Type B pancreatic cell (in vitro differentiated cells): ENCODE results near the gene TBL1Y. TPM values are rescaled to one million over a fixed set of nuclear protein-coding genes. Genes with fewer than 3 reads are reported as not detected.

ENCODE experiments used
- DNase-seq: peaks from one replicate; pipeline ENCODE4 v3.0.0; 2021; ENCODE audit warnings: mixed read lengths; ENCODE audit not compliant: unreplicated experiment; ENCODE audit errors: extremely low spot score
- H3K27ac Mint-ChIP-seq: 2 replicates; pipeline ENCODE4 v1.8.0; 2021; ENCODE audit warnings: mild to moderate bottlenecking, mixed read lengths
- H3K27me3 Mint-ChIP-seq: 2 replicates; pipeline ENCODE4 v1.8.0; 2021; ENCODE audit warnings: mixed read lengths
- H3K36me3 Mint-ChIP-seq: 2 replicates; pipeline ENCODE4 v1.8.0; 2021; ENCODE audit warnings: mixed read lengths
- H3K4me1 Mint-ChIP-seq: one replicate; pipeline ENCODE4 v1.8.0; 2021; ENCODE audit warnings: mixed read lengths; ENCODE audit not compliant: unreplicated experiment
- H3K4me3 Mint-ChIP-seq: 2 replicates; pipeline ENCODE4 v1.8.0; 2021; ENCODE audit warnings: mild to moderate bottlenecking, mixed read lengths
- H3K9me3 Mint-ChIP-seq: 2 replicates; pipeline ENCODE4 v1.8.0; 2021; ENCODE audit warnings: mixed read lengths
- total RNA-seq: library from RNA; stranded (reverse); gene quantifications from 2 replicates; pipeline ENCODE4 v1.2.1, GENCODE V29; 2021; ENCODE audit warnings: low replicate concordance
- TF ChIP-seq, protein P1 (sequence below): fragments of 200-600 bp; sonication (generic); conservative IDR thresholded peaks from 2 replicates; pipeline ENCODE4 v1.5.0; 2021; ENCODE audit warnings: antibody characterized with exemption, mild to moderate bottlenecking

Gene TBL1Y
- total RNA-seq, 1 donor from 2014 or later = not detected

- no peaks in the 10 kb centered on the region for H3K9me3 Mint-ChIP-seq
- no peak overlapping the region for H3K4me3 Mint-ChIP-seq
- H3K36me3 Mint-ChIP-seq = no peaks in the 10 kb centered on the region
- no peaks in the 10 kb centered on the region for H3K4me1 Mint-ChIP-seq
- DNase-seq = no peak
- H3K27ac Mint-ChIP-seq = no peak overlapping the region
- no peaks in the 10 kb centered on the region for H3K27me3 Mint-ChIP-seq
- TF ChIP-seq, protein P1, sequence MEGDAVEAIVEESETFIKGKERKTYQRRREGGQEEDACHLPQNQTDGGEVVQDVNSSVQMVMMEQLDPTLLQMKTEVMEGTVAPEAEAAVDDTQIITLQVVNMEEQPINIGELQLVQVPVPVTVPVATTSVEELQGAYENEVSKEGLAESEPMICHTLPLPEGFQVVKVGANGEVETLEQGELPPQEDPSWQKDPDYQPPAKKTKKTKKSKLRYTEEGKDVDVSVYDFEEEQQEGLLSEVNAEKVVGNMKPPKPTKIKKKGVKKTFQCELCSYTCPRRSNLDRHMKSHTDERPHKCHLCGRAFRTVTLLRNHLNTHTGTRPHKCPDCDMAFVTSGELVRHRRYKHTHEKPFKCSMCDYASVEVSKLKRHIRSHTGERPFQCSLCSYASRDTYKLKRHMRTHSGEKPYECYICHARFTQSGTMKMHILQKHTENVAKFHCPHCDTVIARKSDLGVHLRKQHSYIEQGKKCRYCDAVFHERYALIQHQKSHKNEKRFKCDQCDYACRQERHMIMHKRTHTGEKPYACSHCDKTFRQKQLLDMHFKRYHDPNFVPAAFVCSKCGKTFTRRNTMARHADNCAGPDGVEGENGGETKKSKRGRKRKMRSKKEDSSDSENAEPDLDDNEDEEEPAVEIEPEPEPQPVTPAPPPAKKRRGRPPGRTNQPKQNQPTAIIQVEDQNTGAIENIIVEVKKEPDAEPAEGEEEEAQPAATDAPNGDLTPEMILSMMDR = no peak
These were observed 67.3 kb downstream of the TBL1Y start for GRCh38 chrY:6977783-6978182.

DNA sequence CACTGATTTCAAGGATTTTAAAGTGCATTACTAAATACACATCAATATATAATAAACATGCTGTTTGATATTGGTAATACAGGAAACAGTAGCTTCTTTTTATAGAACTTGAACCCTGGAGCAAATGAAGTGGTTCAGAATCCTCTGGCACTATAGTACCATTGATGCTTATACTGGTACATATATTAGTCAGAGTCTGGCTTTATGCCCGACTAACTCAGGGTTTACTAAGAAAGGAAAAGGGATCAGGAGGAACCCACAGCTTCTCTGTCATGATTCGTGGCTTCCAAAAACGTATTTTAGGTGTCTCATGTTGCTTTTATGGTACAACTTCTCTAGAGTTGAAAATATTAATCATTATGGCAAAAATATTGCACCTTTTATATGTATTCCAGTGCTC lies 72.7 kb downstream of the TBL1Y start:
- no peaks in the 10 kb centered on the region for H3K4me1 Mint-ChIP-seq
- no peaks in the 10 kb centered on the region for H3K36me3 Mint-ChIP-seq
- no peaks in the 10 kb centered on the region for H3K9me3 Mint-ChIP-seq
- no peak overlapping the region for H3K27ac Mint-ChIP-seq
- TF ChIP-seq, protein P1 = no peak
- H3K4me3 Mint-ChIP-seq = no peak overlapping the region
- H3K27me3 Mint-ChIP-seq = no peaks in the 10 kb centered on the region
- DNase-seq = no peak

DNA sequence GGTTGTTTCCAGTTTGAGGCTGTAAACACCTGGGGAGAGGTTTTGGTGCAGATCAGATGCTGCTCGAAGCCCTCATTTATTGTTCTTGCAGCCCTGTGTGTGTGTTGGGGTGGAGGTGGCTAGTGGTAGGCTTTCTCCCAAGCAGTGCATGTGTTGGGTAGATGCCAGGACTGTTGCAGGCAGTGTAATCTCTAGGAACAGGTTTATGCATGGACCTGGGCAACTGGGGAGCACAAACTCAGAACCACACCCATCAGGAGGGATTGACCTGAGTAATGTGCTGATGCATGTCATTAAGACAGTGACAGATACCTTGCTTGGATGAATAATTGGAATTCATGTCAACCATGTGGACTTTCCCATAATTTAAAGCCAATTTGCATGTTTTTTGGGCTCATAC lies 77.3 kb downstream of the TBL1Y start:
- no peak overlapping the region for H3K27ac Mint-ChIP-seq
- H3K27me3 Mint-ChIP-seq = no peaks in the 10 kb centered on the region
- no peak for DNase-seq
- H3K4me3 Mint-ChIP-seq = no peak overlapping the region
- no peaks in the 10 kb centered on the region for H3K9me3 Mint-ChIP-seq
- no peaks in the 10 kb centered on the region for H3K36me3 Mint-ChIP-seq
- H3K4me1 Mint-ChIP-seq = no peaks in the 10 kb centered on the region
- TF ChIP-seq, protein P1 = no peak

DNA sequence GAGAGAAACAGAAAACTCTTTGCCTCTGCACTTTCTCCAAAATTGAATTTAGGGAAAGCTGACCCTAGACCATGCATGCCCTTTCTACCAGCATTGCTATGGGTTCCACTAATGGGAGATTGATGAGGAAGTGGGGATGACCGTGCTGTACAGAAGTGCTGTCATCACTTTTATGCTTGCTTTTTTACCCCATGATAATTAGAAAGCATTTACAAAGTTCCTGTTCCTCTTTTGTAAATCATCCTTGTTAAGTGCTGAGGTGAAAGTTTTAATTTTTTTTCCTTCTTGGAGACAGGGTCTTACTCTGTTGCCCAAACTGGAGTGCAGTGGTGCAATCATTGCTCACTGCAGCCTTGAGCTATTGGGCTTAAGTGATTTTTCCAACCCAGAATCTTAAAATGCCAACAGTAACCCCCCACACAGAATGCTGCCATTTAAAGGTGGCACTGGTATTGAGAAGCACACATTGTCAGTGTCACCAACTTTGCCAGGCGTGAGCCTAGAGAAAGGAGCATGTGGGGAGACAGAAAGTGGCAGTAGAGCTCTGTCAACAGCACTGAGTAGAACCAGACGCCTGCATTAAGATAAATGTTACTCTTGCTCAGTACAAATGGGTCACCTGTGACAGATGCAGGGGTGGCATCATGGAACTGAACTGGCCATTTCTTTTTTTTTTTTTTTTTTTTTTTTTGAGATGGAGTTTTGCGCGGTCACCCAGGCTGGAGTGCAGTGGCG lies 79.6 kb downstream of the TBL1Y start:
- Mint-ChIP-seq H3K4me3 (no peak overlapping the region), H3K27ac (no peak overlapping the region), H3K9me3 (no peaks in the 10 kb centered on the region), H3K36me3 (no peaks in the 10 kb centered on the region), H3K4me1 (no peaks in the 10 kb centered on the region), H3K27me3 (no peaks in the 10 kb centered on the region)
- TF ChIP-seq, protein P1 = no peak
- DNase-seq = no peak

GRCh38 chrY:6992041-6992440 lies 81.5 kb downstream of the TBL1Y start:
- no peak overlapping the region for H3K27ac Mint-ChIP-seq
- H3K27me3 Mint-ChIP-seq = no peaks in the 10 kb centered on the region
- no peaks in the 10 kb centered on the region for H3K4me1 Mint-ChIP-seq
- TF ChIP-seq, protein P1 = no peak
- no peak overlapping the region for H3K4me3 Mint-ChIP-seq
- no peaks in the 10 kb centered on the region for H3K36me3 Mint-ChIP-seq
- DNase-seq = no peak
- no peaks in the 10 kb centered on the region for H3K9me3 Mint-ChIP-seq
